NCI-H1436 (cell line): ENCODE measurements around the gene DHRS13.
"Not testable (repeated sequence)": the region's sequence is repeated elsewhere in the genome, so short reads cannot be mapped to it uniquely, and the experiment has no call there.

ENCODE experiments used
- DNase-seq: peaks from one replicate; lab custom pipeline; 2025; lab: John Stamatoyannopoulos, UW

The DHRS13 gene

GRCh38 chr17:28858801-28859355 is 44.0 kb downstream of the DHRS13 start:
- no peak for DNase-seq

GRCh38 chr17:28857905-28858800 is 44.7 kb downstream of the DHRS13 start:
- DNase-seq = no peak

- DNase-seq = no peak
Measured at GRCh38 chr17:28856028-28856574, 46.8 kb downstream of the DHRS13 start.

- no peak for DNase-seq
Measured at GRCh38 chr17:28855336-28855679, 47.6 kb downstream of the DHRS13 start.

GRCh38 chr17:28854457-28855335 is 48.2 kb downstream of the DHRS13 start, which contains the start of gene ERAL1:
Gene ERAL1, plus strand, starts transcription at chr17:28855016. Its CDS starts 19 bp downstream, at chr17:28855035.
- peak; percentile 90 for DNase-seq

- no peak for DNase-seq
Measured at GRCh38 chr17:28853295-28853694, 49.6 kb downstream of the DHRS13 start.

GRCh38 chr17:28849281-28849680 is 53.6 kb downstream of the DHRS13 start:
- no peak for DNase-seq

- not testable (repeated sequence) for DNase-seq
Measured at GRCh38 chr17:28848667-28849066, 54.2 kb downstream of the DHRS13 start.
